Measurements from ENCODE around the gene SPATA3. TPM values are rescaled to one million over a fixed set of nuclear protein-coding genes. Genes with fewer than 3 reads are reported as not detected.

SPATA3 gene
- total RNA-seq, 1 donor from 2014 or later: not detected

GRCh38 chr2:230990899-230991150, 5.1 kb upstream of the SPATA3 start:
- Histone ChIP-seq H3K36me3 (no peaks in the 10 kb centered on the region), H3K9me3 (no peaks in the 10 kb centered on the region), H3K27me3 (peaks cover 40% of the 10 kb centered on the region), H3K27ac (no peak overlapping the region), H3K4me1 (peaks cover 3% of the 10 kb centered on the region), H3K4me3 (no peak overlapping the region)
- DNase-seq (no peak), ATAC-seq (no peak)
- no peak for TF ChIP-seq CTCF (IDR thresholded peaks at IDR 0.05)
- intact Hi-C loops (cut with DNase I): no loop called here

GRCh38 chr2:230991598-230991997, 4.3 kb upstream of the SPATA3 start:
- peaks cover 3% of the 10 kb centered on the region for H3K4me1 ChIP-seq
- intact Hi-C loops (cut with DNase I): no loop called here
- no peaks in the 10 kb centered on the region for H3K9me3 ChIP-seq
- H3K27ac ChIP-seq: no peak overlapping the region
- TF ChIP-seq CTCF (IDR thresholded peaks at IDR 0.05): no peak
- peaks cover 35% of the 10 kb centered on the region for H3K27me3 ChIP-seq
- DNase-seq (no peak), ATAC-seq (no peak)
- no peaks in the 10 kb centered on the region for H3K36me3 ChIP-seq
- no peak overlapping the region for H3K4me3 ChIP-seq

GRCh38 chr2:230996661-230997060, 740 bp downstream of the SPATA3 start:
- no peak for TF ChIP-seq CTCF (IDR thresholded peaks at IDR 0.05)
- Histone ChIP-seq H3K4me1 (no peaks in the 10 kb centered on the region), H3K27me3 (peaks cover 24% of the 10 kb centered on the region), H3K27ac (no peak overlapping the region), H3K9me3 (no peaks in the 10 kb centered on the region), H3K4me3 (no peak overlapping the region), H3K36me3 (no peaks in the 10 kb centered on the region)
- intact Hi-C loops (cut with DNase I): no loop called here
- ATAC-seq: no peak
- DNase-seq: no peak

GRCh38 chr2:230998882-230999281, 3.0 kb downstream of the SPATA3 start:
- intact Hi-C loops (cut with DNase I): no loop called here
- H3K4me3 ChIP-seq: no peak overlapping the region
- no peaks in the 10 kb centered on the region for H3K36me3 ChIP-seq
- no peak for TF ChIP-seq CTCF (IDR thresholded peaks at IDR 0.05)
- H3K9me3 ChIP-seq: no peaks in the 10 kb centered on the region
- no peak for DNase-seq
- no peaks in the 10 kb centered on the region for H3K4me1 ChIP-seq
- no peak for ATAC-seq
- peaks cover 8% of the 10 kb centered on the region for H3K27me3 ChIP-seq
- no peak overlapping the region for H3K27ac ChIP-seq

GRCh38 chr2:230999477-230999876, 3.6 kb downstream of the SPATA3 start:
- no peak for DNase-seq
- Histone ChIP-seq H3K4me3 (no peak overlapping the region), H3K36me3 (no peaks in the 10 kb centered on the region), H3K27me3 (peaks cover 6% of the 10 kb centered on the region), H3K27ac (no peak overlapping the region), H3K9me3 (no peaks in the 10 kb centered on the region), H3K4me1 (no peaks in the 10 kb centered on the region)
- no peak for ATAC-seq
- intact Hi-C loops (cut with DNase I): no loop called here
- TF ChIP-seq CTCF (IDR thresholded peaks at IDR 0.05): no peak

GRCh38 chr2:231000211-231000904, 4.4 kb downstream of the SPATA3 start:
- DNase-seq (no peak), ATAC-seq (no peak)
- H3K4me1 ChIP-seq: no peaks in the 10 kb centered on the region
- H3K27ac ChIP-seq: no peak overlapping the region
- H3K36me3 ChIP-seq: no peaks in the 10 kb centered on the region
- intact Hi-C loops (cut with DNase I): no loop called here
- peaks cover 6% of the 10 kb centered on the region for H3K27me3 ChIP-seq
- no peak for TF ChIP-seq CTCF (IDR thresholded peaks at IDR 0.05)
- no peak overlapping the region for H3K4me3 ChIP-seq
- H3K9me3 ChIP-seq: no peaks in the 10 kb centered on the region
